ENCODE measurements around the gene KAT2B.
A peak's percentile ranks its signal among the peaks of the same experiment; 100 is the strongest.

The KAT2B gene

DNA sequence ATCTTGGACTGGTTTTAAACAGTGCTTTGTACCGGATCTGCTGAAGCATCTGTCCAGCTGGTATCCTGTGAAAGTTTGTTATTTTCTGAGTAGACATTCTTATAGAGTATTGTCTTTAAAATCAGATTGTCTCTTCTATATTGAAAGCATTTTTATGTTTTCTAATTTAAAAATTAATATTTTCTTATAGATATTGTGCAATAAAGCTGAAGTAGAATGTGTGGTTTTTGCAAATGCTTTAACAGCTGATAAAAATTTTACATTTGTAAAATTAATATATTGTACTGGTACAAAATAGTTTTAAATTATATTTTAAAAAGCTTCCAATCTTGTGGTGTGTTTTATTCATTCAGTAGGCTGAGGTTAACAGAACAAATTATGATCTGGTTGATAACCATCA is 113.8 kb downstream of the KAT2B start:
- DNase-seq = no peak

DNA sequence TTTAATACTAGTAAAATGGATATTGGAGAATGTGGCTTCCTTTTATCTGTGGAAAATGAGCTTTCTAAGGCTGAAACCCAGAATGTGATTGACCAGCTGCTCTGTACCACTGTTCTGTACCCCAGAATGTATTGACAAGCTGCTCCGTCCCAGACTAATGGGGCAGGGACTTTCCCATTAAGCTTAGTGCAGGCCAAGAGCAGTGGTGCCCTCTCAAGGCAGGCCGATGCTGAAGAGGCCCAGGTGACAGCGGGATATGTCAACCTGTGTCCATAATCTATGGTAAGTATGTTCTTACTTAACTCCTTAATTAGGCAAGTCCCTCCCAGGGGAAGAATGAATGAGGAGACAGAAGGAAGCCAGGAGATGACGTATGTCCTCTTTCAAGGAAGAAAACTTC is 114.7 kb downstream of the KAT2B start:
- DNase-seq = no peak

DNA sequence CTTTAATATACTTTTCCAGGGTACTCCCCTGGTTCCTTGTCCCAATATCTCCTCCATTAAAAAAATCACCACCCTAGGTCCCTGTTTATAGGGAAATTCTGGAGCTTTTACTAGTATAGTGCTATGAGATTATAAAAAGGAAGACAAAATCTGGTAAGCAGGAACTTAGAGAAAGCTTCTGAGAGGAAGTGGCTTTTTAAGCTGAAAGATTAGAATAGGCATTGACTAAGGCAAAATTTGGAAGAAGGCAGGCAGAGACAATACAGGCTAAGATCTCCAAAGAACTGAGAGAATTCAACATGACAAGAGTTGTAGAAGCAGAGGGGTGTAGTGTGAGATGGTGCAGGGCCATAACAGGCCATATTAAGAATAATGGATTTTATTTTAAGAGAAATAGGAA is 120.0 kb downstream of the KAT2B start:
- DNase-seq = no peak

DNA sequence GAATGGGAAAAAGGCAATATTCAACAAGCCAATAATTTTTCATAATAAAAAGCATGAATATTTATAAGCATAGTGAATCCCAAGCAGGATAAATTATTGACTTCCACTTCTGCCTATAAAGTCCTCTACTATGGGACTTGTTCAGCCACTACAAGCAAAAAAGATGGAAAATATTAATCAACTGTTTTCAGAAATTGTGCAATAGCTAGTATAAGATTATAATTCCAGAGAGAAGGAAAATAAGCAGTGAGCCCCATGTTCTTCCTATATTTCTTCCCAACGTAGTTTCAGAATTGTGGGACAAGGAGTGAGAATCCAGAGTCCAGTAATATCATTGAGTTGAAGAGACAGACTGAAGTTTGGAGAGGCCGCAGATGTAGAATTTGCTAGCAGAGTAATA is 121.5 kb downstream of the KAT2B start:
- no peak for DNase-seq

DNA sequence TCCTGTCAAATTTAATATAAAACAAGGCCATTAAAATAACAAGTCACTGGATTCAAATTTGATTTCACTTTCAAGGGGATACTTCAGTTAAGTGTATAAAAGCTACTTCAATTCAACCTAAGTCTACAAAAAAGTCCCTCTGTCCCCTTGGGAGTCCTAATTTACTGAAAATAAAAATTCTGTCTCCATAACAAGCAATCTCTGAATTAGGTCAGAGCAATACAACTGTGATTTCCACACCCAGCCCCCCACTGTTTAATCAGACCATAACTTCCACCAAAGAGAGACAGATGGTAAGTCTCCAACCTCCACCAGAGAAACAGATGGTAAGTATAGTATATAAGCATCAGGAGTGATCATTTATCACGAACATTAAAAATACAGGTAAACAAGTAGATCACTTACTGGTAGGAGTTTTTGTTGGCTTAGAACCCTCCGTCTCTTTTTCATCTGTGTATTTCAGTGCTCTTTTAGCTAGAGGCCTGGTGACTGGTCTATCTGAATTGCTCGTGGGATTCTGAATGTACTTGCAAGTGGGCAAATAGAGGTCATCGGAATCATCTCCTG is 133.7 kb downstream of the KAT2B start:
- DNase-seq = no peak

DNA sequence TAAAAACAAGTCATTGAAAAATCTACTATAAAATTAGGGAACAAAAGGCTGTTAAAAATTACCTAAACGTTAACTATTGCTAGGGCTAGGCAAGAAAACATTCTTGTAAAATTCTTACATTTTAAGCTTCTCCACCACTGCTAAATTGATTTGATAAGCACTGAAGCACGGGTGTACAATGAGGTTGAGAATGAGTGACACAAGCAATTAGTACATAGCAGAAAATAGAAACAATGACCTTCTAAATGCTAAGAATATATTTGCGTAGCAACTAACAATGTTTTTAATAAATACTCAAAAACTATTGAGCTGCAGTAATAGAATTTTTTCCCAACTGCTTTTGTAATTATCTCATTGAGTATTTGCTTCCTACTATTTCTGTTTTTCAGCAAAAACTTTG is 141.0 kb downstream of the KAT2B start:
- DNase-seq = no peak

DNA sequence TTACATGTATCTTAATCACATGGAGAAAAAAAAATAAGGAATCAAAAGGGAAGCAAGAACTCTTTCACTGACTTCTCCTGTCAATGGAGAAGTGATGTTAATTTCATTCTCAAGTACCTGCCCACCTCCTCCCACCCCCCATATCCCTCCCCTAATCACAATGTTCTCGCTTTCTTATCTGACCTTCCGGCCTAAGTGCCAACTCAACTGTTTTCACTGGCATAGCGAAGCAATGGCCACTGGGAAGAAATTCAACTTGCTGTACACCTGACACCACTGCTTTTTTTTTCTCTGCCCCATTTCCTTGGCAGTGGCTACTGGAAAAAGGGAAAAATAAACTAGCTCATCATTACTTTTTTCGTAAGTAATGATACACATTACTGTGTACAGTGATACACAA is 142.0 kb downstream of the KAT2B start:
- no peak for DNase-seq

DNA sequence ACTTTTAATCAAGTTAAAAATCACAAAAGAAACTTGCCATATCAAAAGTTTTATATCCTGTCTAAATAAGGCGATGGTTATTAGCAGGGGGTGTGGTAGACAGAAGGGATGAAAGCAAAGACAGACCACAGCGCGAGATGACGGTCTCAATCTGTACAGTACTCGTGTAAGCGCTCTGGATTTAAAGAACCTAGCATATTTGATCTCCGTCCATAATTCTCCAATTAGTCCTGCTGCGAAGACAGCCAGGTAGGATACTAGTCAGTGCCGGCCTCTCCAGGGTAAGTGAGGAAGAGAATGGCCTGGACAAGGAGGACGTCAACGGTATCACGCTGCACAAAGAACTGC is 145.1 kb downstream of the KAT2B start:
- DNase-seq = peak; percentile 40 to 41

DNA sequence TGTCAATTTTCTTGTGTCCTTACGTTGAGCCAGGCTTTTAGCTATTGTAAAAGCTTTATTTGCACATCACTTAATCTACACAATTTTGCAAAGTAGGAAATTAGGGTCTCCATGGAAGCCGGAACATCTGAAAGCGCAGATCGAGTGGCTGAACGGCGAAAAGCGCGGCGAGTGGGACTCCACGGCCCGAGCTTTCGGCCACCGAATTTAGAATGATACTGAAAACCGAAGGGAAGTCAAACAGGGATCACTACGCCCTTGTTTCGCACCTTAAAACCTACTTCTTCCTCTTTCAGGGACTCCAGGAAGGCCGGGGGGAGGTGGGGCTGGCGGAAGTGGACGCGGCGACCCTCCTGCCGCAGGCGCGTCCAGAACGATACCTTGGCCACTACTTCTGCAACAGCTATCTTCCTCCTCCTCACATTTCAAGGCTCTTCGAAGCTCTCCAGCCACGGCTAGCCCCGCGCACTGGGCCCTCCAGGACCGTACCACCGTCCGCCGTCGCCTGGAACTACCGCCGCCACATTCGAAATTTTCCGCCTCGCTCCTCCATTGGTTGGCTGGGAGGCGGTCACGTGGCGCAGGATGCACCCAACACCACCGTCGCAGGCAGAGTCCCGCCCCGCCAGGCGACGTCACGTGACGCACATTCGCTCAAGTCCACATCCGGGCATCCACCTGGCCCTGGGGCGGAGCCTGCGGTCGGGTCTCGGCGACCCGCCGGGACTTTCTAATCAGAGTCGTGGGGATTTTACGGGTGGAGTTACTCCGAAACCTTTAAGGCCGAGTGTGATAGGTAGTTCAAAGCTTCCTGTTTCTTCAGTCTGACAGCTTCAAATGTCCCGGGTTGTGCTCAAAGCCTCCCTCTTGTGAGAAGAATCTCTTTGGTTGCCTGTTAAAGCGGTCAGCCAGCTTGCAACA is 145.7 kb downstream of the KAT2B start, which contains the start of gene SGO1:
Gene SGO1, minus strand, starts transcription at position 528 of the 921 bp plus-strand sequence. CDS start 2,179 bp downstream, outside the sequence.
- peak; percentile 99 for DNase-seq

DNA sequence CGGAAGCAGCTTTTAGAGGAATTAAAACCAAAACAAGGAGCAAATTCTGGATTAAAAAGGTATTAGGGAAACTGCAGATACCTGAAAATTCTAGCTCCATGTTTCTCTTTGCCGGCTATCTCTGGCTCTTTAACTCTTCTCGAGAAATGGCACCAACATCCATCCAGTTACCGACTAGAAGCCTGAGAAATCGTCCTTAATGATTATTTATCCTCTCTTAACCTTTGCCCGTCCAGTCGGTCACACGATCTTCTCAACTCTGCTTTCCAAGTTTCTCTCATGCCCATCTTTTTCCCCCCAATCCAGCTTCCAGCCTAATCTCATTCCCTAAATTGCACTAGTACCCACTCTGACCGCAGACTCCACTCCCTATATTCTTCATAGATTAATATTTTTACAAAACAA is 146.4 kb downstream of the KAT2B start:
- DNase-seq = no peak

DNA sequence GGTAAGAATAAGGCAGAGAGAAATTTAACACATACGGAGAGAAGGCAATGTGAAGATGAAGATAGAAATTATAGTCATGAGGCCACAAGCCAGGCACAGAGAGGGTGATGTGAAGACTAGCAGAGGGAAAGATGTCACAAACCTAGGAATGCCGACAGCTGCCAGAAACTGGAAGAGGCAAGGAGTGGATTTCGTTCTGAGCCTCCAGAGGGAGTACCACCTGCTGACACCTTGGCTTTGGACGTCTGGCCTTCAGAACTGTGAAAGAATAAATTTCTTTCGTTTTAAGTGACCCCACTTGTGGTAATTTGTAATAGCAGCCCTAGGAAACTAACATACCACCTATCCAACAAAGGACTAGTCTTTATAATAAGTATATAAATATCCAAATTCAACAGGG is 150.7 kb downstream of the KAT2B start:
- DNase-seq = no peak

DNA sequence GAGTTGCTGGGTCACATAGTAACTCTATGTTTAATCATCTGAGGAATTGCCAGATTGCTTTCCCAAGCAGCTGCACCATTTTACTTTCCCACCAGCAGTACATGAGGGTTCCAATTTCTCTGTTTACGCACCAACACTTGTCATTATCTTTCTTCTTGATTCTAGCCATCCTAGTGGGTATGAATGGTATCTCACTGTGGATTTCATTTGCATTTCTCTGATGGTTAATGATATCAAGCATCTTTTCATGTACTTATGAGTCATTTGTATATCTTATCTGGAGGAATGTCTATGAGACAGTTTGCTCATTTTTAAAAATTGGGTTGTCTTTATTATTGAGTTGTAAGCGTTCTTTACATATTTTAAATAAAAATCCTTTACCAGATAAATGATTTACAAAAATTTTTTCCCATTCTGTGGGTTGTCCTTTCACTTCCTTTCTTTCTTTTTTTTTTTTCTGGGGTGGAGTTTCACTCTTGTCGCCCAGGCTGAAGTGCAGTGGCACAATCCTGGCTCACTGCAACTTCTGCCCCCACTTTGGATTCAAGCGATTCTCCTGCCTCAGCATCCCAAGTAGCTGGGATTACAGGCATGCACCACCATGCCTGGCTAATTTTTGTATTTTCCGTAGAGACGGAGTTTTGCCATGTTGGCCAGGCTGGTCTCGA is 154.7 kb downstream of the KAT2B start:
- no peak for DNase-seq

DNA sequence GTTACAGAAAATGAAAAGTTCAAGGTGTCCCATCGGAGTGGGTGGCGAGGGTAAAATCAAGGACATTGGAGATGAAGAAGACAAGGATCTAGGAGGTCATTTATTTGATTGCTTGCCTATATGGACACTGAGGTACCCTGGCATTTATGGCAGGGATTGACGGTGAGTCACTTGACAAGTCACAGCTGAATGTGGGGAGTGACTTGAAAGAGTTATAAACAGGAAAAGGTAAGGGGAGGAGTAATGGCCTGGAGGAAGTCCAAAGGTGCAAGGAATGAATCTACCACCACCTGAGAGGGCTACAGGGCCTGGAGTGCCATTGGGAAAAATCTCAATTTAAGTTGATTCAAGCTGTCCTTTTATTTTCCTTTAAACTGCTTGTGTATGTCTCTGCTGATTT is 157.5 kb downstream of the KAT2B start:
- DNase-seq = no peak

DNA sequence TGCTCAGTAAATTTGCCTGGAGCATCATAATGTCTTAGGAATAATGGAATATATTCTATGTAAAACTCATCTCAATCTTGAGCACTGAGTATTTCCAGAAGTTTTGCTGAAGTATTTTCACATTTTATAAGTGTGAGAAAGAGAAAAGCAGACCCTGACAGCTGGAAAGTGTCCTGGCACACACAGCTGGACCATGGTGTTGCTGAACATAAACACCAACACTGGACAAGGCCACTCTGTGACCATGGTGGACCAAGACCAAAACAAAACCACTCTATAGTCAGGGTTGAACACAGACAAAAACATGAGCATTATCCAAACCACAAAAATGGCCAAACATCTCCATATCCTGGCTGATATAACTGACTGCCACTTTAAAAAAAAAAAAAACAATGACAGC is 160.9 kb downstream of the KAT2B start:
- no peak for DNase-seq
